ENCODE results near the gene C3orf70.
"Not testable (repeated sequence)": the region's sequence is repeated elsewhere in the genome, so short reads cannot be mapped to it uniquely, and the experiment has no call there.

Gene C3orf70

DNA sequence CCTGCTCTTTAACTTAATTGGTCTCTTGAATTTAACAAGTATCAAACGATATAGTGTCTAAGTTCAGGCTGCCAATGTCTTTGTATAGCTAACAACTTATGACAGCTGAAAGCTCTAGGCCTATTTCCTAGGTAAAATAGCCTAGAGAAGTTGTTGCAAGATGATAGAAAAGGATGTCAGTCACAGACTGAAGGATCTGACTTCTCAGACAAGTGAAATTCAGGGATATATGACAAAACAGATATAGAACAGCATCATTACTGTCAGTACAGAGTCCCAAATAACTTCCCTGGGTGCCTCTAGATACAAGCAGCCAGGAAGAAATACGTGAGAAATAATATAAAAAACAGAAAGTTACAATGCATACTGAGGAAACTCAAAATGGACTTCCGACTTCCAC lies 26.7 kb downstream of the C3orf70 start:
- DNase-seq: no peak
- Mint-ChIP-seq H3K36me3 (ENCODE audit: low read depth) (no peaks in the 10 kb centered on the region), H3K9me3 (peaks cover 4% of the 10 kb centered on the region), H3K4me3 (no peak overlapping the region), H3K27me3 (peaks cover 9% of the 10 kb centered on the region), H3K4me1 (no peaks in the 10 kb centered on the region), H3K27ac (no peak overlapping the region)
- no peak for ATAC-seq

DNA sequence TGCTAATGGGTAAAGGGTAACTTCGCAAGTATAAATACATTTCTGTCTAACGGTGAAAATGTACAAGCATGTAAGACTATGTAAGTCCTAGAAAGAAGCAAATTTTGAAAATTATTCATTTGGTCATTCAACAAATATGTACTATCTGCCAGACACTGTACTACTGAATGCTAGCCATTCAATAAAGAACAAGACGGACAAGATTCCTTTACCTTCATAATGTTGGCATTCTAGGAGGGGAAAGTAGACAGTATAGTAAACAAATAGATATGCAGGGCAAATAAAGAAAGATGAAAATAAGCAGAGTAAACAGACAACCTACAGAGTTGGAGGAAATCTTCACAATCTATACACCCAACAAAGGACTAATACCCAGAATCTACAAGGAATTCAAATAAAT lies 32.7 kb downstream of the C3orf70 start:
- DNase-seq (no peak), ATAC-seq (no peak)
- Mint-ChIP-seq H3K4me3 (no peak overlapping the region), H3K9me3 (peaks cover 4% of the 10 kb centered on the region), H3K36me3 (ENCODE audit: low read depth) (no peaks in the 10 kb centered on the region), H3K27me3 (peaks cover 25% of the 10 kb centered on the region), H3K4me1 (no peaks in the 10 kb centered on the region), H3K27ac (no peak overlapping the region)

DNA sequence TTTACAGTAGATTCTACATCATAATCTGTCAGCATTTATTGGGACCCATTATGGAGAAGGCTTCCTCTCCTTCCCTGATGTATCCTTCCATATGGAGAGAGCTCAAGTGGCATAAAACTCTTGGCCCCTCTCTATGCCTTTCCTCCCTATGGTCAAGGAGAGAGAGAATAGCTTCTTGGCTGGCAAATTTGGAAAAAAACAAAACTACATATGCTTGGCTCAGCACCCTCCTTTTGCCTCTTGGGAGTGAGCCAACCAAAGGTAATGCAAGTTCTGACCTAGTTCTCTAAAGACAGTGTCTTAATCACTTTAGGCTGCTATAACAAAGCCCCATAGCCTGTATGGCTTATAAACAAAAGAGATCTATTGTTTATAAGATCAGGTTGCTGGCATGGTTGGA lies 37.5 kb downstream of the C3orf70 start:
- Mint-ChIP-seq H3K4me3 (no peak overlapping the region), H3K27me3 (peaks cover 20% of the 10 kb centered on the region), H3K36me3 (ENCODE audit: low read depth) (no peaks in the 10 kb centered on the region), H3K4me1 (no peaks in the 10 kb centered on the region), H3K27ac (no peak overlapping the region), H3K9me3 (no peaks in the 10 kb centered on the region)
- no peak for ATAC-seq
- DNase-seq: no peak

DNA sequence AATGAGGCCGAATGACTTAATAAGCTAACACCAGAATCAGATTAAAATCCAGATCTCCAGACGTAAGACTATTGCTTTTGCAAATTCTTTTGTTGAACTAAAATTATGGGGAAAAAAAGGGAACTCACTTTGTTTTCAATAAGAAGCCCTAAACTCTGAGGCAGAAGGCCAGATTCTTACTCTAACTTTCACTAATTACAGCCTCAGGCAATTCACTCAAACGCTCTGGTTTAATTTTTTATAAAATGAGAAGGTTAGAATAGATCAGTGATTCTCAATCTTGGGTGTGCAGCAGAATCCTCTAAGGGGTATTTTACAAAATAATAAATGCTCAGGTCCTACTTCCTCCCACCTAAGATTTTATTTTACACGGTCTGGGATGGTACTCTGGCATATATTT lies 38.1 kb downstream of the C3orf70 start:
- Mint-ChIP-seq H3K4me3 (no peak overlapping the region), H3K27me3 (peaks cover 17% of the 10 kb centered on the region), H3K4me1 (no peaks in the 10 kb centered on the region), H3K36me3 (ENCODE audit: low read depth) (no peaks in the 10 kb centered on the region), H3K9me3 (no peaks in the 10 kb centered on the region), H3K27ac (no peak overlapping the region)
- no peak for DNase-seq
- no peak for ATAC-seq

DNA sequence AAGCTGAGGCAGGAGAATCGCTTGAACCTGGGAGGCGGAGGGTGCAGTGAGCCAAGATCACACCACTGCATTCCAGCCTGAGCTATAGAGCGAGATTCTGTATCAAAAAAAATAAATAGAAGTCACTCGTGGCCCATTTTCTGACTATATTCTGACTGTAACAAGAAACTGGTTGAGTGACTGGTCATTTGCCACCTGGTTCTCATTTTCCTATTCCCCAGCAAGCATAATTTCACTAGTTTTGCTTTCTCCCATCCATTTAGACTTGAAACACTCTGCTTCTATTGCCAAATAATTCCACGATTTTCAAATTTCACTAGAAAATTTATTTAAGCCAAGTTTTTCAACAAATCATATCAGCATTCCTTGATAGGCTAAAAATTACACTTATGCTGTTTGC lies 40.7 kb downstream of the C3orf70 start:
- no peak overlapping the region for H3K4me3 Mint-ChIP-seq
- no peaks in the 10 kb centered on the region for H3K9me3 Mint-ChIP-seq
- H3K36me3 Mint-ChIP-seq (ENCODE audit: low read depth): no peaks in the 10 kb centered on the region
- no peak overlapping the region for H3K27ac Mint-ChIP-seq
- DNase-seq (no peak), ATAC-seq (no peak)
- H3K27me3 Mint-ChIP-seq: peaks cover 6% of the 10 kb centered on the region
- no peaks in the 10 kb centered on the region for H3K4me1 Mint-ChIP-seq

DNA sequence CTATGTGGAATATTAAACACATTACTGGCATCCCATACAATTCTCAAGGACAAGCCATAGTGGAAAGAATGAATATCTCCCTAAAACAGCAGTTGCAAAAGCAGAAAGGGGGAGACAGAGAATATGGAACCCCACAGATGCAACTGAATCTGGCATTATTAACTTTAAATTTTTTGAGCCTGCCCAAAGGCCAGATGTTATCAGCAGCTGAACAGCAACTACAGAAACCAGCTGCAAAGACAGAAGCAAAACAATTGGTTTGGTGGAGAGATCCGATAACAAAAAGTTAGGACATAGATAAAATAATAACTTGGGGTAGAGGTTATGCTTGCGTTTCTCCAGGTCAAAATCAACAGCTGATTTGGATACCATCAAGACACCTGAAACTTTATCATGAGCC lies 43.8 kb downstream of the C3orf70 start:
- not testable (repeated sequence) for H3K27ac Mint-ChIP-seq; H3K4me3 Mint-ChIP-seq; DNase-seq; H3K4me1 Mint-ChIP-seq; H3K36me3 Mint-ChIP-seq (ENCODE audit: low read depth); H3K27me3 Mint-ChIP-seq; ATAC-seq
- H3K9me3 Mint-ChIP-seq: peaks cover 11% of the 10 kb centered on the region

DNA sequence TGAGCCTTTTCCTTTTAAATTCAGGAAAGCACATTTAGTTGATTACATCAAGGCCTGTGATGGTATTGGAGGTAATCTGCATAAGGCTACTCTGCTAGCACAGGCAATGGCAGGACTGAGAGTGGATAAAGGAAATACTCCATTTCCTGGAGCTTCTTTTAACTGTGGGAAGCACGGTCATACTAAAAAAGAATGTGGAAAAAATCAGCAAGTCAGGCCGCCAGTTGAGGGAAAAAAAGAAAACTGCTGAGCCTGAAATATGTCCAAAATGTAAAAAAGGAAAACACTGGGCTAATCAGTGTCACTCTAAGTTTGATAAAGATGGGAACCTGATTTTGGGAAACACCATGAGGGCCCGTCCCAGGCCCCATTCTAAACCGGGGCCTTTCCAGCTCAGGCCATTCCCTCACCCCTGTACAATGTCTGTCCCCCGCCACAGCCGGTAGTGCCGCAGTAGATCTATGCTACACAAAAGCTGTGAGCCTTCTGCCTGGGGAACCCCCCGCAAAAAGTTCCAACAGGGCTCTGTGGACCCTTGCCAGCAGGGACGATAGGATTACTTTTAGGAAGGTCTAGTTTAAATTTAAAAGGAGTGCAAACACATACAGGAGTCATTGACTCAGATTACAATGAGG lies 46.5 kb downstream of the C3orf70 start:
- H3K4me1 Mint-ChIP-seq; H3K27me3 Mint-ChIP-seq; H3K4me3 Mint-ChIP-seq; ATAC-seq; H3K36me3 Mint-ChIP-seq (ENCODE audit: low read depth); H3K27ac Mint-ChIP-seq; DNase-seq: not testable (repeated sequence)
- H3K9me3 Mint-ChIP-seq: peaks cover 27% of the 10 kb centered on the region

DNA sequence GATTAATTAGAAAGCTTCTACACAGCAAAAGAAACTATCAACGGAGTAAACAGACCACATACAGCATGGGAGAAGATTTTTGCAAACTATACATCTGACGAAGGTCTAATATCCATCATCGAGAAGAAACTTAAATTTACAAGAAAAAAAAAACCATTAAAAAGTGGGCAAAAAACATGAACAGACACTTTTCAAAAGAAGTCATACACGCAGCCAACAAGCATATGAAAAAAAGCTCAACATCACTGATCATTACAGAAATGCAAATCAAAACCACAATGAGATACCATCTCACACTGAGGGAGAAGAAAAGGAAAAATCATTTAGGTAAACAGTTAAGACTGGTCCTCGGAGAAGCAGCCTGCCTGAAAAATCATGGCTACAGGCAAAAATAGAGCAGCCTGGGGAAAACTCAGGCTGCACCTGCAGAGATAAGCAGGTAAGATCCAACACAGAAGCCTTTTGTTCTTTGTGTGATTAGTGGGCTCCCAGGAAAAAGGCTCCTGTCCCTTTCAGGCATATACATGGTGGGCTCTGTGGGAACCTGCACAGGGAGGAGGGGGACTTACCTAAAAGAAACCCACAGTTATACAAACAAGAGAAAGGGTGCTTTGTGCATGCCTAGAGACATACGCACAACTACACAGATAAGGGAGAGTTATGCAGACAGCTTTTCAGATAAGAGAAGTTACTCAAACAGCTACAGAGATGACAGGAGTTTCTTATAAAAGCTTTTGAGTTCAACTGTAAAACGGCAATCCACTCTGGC lies 49.3 kb downstream of the C3orf70 start:
- peaks cover 16% of the 10 kb centered on the region for H3K27me3 Mint-ChIP-seq
- H3K4me1 Mint-ChIP-seq: no peaks in the 10 kb centered on the region
- no peak for DNase-seq
- H3K9me3 Mint-ChIP-seq: peaks cover 27% of the 10 kb centered on the region
- H3K27ac Mint-ChIP-seq: no peak overlapping the region
- H3K4me3 Mint-ChIP-seq: no peak overlapping the region
- H3K36me3 Mint-ChIP-seq (ENCODE audit: low read depth): no peaks in the 10 kb centered on the region
- ATAC-seq: no peak

DNA sequence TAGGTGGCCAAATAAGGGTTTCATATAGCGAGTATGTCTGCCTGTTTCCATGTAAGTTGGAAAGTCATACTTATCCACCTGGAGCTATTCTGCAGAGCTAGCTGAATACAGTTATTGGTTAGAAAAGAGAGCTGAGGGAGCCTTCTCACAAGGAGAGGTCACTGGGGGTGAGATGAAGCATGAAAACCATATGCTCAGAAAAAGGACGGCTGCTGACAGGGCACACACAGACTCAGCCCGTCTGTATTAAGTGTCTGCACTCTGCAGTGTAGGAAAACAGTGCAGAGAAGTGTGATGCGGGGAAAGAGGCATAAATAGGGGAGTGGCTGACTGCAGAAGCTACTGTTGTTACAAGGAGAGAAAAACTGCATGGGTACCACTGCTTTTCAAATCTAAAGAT lies 58.2 kb downstream of the C3orf70 start:
- DNase-seq (no peak), ATAC-seq (no peak)
- Mint-ChIP-seq H3K4me1 (no peaks in the 10 kb centered on the region), H3K27me3 (peaks cover 12% of the 10 kb centered on the region), H3K36me3 (ENCODE audit: low read depth) (no peaks in the 10 kb centered on the region), H3K4me3 (no peak overlapping the region), H3K27ac (no peak overlapping the region), H3K9me3 (no peaks in the 10 kb centered on the region)

DNA sequence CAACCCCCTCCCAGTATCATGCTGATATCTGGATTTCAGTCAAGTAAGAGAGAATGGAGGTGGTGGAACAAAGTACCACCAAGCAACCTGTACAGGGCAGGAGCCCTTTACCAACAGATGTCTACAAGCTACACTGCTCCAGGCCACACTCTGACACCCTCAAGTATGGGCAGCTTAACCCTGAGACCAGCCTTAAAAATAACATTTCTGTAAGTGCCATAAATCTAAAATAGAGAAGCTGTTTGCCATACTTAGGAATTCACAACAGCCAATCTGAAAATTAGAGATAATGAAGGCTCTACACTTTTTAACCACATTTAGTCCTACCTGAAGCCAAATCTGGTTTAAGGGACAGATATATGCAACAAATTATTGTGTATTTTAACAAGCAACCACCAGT lies 59.7 kb downstream of the C3orf70 start:
- Mint-ChIP-seq H3K4me3 (no peak overlapping the region), H3K27ac (no peak overlapping the region), H3K36me3 (ENCODE audit: low read depth) (no peaks in the 10 kb centered on the region), H3K4me1 (no peaks in the 10 kb centered on the region), H3K27me3 (peaks cover 14% of the 10 kb centered on the region), H3K9me3 (no peaks in the 10 kb centered on the region)
- ATAC-seq (no peak), DNase-seq (no peak)

DNA sequence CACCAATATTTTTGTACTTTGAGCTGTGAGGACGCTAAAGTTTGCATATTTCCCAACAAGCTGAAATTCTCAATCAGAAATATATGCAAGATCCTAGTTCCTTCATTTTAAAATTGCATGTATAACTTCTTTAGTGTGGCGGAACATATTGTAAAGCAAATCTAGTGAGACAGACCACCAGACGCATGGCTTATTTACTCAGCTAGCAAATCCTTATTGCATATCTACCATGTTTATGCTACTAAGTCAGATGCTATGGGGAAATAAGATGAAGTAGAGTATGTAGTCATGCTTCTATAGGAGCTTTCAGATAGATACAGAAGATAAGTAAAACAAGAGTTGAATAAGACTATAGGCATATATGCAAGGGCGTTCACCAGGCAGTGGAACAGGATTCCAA lies 62.0 kb downstream of the C3orf70 start:
- Mint-ChIP-seq H3K4me1 (no peaks in the 10 kb centered on the region), H3K4me3 (no peak overlapping the region), H3K9me3 (no peaks in the 10 kb centered on the region), H3K27ac (no peak overlapping the region), H3K27me3 (peaks cover 13% of the 10 kb centered on the region), H3K36me3 (ENCODE audit: low read depth) (no peaks in the 10 kb centered on the region)
- DNase-seq (no peak), ATAC-seq (no peak)

DNA sequence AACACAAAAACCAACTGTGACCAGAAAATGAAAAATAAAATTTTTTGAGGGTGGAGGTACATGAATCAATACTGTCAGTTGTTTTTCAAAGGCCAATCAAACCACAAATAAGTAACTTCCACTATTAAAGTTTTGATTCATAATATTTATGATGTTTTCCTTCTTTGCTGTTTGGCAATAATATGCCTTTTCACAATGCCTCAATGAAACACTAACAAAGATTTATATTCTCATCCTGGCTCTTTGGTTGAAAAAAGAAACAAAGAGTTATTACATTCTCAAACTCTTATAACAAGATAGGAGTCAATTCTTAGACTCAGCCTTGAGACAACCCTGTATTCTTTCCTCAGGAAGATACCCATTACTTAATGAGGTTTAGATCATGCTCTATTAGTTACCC lies 63.1 kb downstream of the C3orf70 start:
- H3K36me3 Mint-ChIP-seq (ENCODE audit: low read depth): no peaks in the 10 kb centered on the region
- no peak for DNase-seq
- H3K4me3 Mint-ChIP-seq: no peak overlapping the region
- H3K9me3 Mint-ChIP-seq: no peaks in the 10 kb centered on the region
- H3K27me3 Mint-ChIP-seq: peaks cover 14% of the 10 kb centered on the region
- no peak for ATAC-seq
- no peaks in the 10 kb centered on the region for H3K4me1 Mint-ChIP-seq
- no peak overlapping the region for H3K27ac Mint-ChIP-seq

DNA sequence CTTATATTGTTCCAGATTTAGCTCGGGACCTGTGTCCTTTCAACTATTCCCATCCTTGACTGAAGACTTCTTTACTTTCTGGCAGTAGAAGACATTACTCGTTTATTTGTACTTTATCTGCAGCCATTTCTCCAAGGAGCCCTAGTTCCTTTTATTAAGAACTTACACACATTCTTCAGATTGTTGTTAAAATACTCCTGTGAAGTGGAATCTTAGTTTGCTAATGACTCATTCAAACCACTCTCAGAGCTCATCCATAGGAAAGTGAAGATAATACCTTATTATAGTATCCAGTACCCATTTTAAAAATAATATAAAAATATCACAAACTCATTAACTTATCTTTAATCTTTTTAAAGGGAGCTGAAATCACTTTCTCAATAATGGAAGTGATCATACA lies 63.5 kb downstream of the C3orf70 start:
- no peak overlapping the region for H3K27ac Mint-ChIP-seq

DNA sequence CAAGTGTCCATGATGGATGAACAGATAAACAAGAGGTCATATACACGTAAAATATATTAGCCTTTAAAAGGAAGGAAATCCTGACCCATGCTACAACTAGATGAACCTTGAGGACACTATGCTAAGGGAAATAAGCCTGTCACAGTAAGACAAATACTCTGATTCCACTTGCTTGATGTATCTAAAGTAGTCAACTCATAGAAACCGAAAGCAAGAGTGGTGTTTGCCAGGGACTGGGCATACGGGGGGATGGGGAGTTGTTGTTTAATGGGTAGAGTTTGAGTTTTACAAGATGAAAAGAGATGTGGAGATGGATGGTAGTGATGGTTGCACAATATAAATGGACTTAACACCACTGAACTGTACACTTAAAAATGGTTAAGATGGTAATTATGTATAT lies 65.4 kb downstream of the C3orf70 start:
- H3K27ac Mint-ChIP-seq: no peak overlapping the region
- H3K4me3 Mint-ChIP-seq: no peak overlapping the region
- H3K27me3 Mint-ChIP-seq: peaks cover 11% of the 10 kb centered on the region
- ATAC-seq (no peak), DNase-seq (no peak)
- H3K36me3 Mint-ChIP-seq (ENCODE audit: low read depth): no peaks in the 10 kb centered on the region
- H3K9me3 Mint-ChIP-seq: no peaks in the 10 kb centered on the region
- H3K4me1 Mint-ChIP-seq: no peaks in the 10 kb centered on the region

More for the DNA sequence above, 63.5 kb downstream of the C3orf70 start:
- no peaks in the 10 kb centered on the region for H3K4me1 Mint-ChIP-seq
- H3K9me3 Mint-ChIP-seq: no peaks in the 10 kb centered on the region
- H3K27me3 Mint-ChIP-seq: peaks cover 14% of the 10 kb centered on the region
- DNase-seq (no peak), ATAC-seq (no peak)
- no peak overlapping the region for H3K4me3 Mint-ChIP-seq
- H3K36me3 Mint-ChIP-seq (ENCODE audit: low read depth): no peaks in the 10 kb centered on the region

DNA sequence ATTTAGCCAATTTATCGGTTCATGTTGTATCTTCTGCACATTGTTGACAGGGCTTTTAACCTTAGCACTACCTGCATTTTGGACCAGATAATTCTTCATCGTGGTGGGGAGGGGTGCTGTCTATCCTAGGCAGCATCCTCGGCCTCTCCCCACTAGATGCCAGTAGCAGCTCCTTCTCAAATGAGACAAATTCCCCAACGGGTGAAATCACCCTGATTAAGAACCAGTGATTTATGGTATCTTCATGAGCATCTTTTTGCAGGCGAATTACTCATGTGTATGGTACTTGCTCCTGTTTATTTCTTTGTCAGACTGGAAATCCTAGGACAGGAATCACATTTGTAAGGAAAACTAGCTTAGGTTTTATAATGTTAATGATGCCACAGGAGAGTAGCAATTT lies 68.0 kb downstream of the C3orf70 start:
- no peak overlapping the region for H3K27ac Mint-ChIP-seq
- no peaks in the 10 kb centered on the region for H3K36me3 Mint-ChIP-seq (ENCODE audit: low read depth)
- H3K9me3 Mint-ChIP-seq: no peaks in the 10 kb centered on the region
- no peak overlapping the region for H3K4me3 Mint-ChIP-seq
- ATAC-seq: no peak
- H3K27me3 Mint-ChIP-seq: peaks cover 13% of the 10 kb centered on the region
- no peak for DNase-seq
- no peaks in the 10 kb centered on the region for H3K4me1 Mint-ChIP-seq
